Skeletal muscle tissue (tissue), 4 donors: ENCODE data around the gene MBNL1. TPM values are rescaled to one million over a fixed set of nuclear protein-coding genes. Genes with fewer than 3 reads are reported as not detected.
"Not testable (repeated sequence)": the region's sequence is repeated elsewhere in the genome, so short reads cannot be mapped to it uniquely, and the experiment has no call there.

ENCODE experiments used
- H3K27ac ChIP-seq: one replicate; pipeline ENCODE4 v1.7.0; 2013; ENCODE audit warnings: mild to moderate bottlenecking, low read depth, low read length, inconsistent platforms
- H3K27me3 ChIP-seq, 3 donors: one replicate each; pipeline ENCODE4 v1.7.0; 2013; ENCODE audit warnings: low read length in 3 of 3; ENCODE audit not compliant: control insufficient read depth in 3 of 3, insufficient read depth in 3 of 3
- H3K36me3 ChIP-seq, 3 donors: one replicate each; pipeline ENCODE4 v1.7.0; 2013; ENCODE audit warnings: low read length in 3 of 3; ENCODE audit not compliant: control insufficient read depth in 3 of 3, insufficient read depth in 3 of 3
- H3K4me1 ChIP-seq, 3 donors: one replicate each; pipeline ENCODE4 v1.7.0; 2013; ENCODE audit warnings: low read length in 3 of 3, mild to moderate bottlenecking in 3 of 3; ENCODE audit not compliant: control insufficient read depth in 3 of 3, insufficient read depth in 3 of 3
- H3K4me3 ChIP-seq, 3 donors: one replicate each; pipeline ENCODE4 v1.7.0; 2013; ENCODE audit warnings: low read length in 3 of 3
- H3K9ac ChIP-seq, 3 donors: one replicate each; pipeline ENCODE4 v1.7.0; 2013; ENCODE audit warnings: low read length in 3 of 3, mild to moderate bottlenecking in 3 of 3, moderate library complexity in 2 of 3, low read depth in 1 of 3
- H3K9me3 ChIP-seq, 3 donors: one replicate each; pipeline ENCODE4 v1.7.0; 2013; ENCODE audit warnings: low read length in 3 of 3; ENCODE audit not compliant: control insufficient read depth in 3 of 3
- total RNA-seq: library from RNA; depleted of rRNA; stranded (reverse); fragments of >200 nt; gene quantifications from one replicate; pipeline ENCODE4 v1.2.3, GENCODE V29; 2014
- donor health status: Osteomylitis.

The MBNL1 gene
- total RNA-seq, 1 donor from 2014 or later = 76.7 TPM

DNA sequence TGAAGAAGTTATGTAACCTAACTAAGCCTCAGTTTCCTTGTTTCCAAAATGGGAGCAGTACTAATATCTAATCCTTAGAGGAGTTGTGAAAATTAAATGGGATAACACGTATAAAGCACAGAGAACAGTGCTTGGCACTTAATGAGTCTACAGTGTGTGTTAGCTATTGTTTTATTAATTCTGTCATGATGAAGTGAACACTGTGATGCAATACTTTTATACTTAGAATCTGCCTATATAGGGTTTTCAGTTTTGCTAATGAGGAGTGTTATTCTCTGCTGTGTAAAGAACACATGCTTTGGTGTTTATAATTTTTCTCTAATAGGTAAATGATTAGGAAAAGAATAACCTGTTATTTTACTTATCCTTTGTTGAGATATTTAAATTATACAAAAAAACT lies 65.2 kb downstream of the MBNL1 start:
- Histone ChIP-seq H3K27ac (no peak overlapping the region), H3K36me3 (peaks cover 3 to 7% (median 5%) of the 10 kb centered on the region in 3 donors), H3K4me3 (no peak overlapping the region), H3K27me3 (no peaks in the 10 kb centered on the region), H3K9ac (no peak overlapping the region), H3K4me1 (peaks cover 37 to 54% (median 38%) of the 10 kb centered on the region in 3 donors), H3K9me3 (no peaks in the 10 kb centered on the region)

DNA sequence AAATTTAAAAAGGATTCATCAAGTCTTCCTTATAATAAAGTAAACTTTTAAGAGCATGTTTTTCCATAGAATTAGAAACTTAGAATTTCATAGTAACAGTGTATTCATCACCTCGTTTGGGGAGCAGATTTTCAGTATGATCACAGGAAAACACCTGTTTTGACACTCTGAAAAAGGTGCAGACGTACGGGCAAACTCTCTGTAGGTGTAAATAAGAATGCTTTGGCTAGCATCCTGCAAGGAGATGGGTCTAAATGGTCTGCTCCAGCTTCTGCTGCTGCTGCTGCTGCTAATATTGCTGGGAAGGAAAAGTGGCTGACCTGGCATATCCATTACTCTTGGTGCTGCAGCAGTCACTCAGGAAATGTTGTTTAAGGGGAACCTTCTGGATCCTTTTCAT lies 66.0 kb downstream of the MBNL1 start:
- Histone ChIP-seq H3K9ac (no peak overlapping the region), H3K36me3 (peaks cover 3 to 7% (median 5%) of the 10 kb centered on the region in 3 donors), H3K27ac (peak overlapping the region; percentile 14), H3K27me3 (no peaks in the 10 kb centered on the region), H3K4me3 (no peak overlapping the region), H3K4me1 (peaks cover 36 to 51% (median 38%) of the 10 kb centered on the region in 3 donors), H3K9me3 (no peaks in the 10 kb centered on the region)

GRCh38 chr3:152335273-152335672 lies 66.5 kb downstream of the MBNL1 start:
- Histone ChIP-seq H3K9me3 (no peaks in the 10 kb centered on the region), H3K27ac (peak overlapping the region; percentile 14), H3K27me3 (no peaks in the 10 kb centered on the region), H3K9ac (no peak overlapping the region), H3K36me3 (peaks cover 3 to 7% (median 7%) of the 10 kb centered on the region in 3 donors), H3K4me1 (peaks cover 34 to 51% (median 36%) of the 10 kb centered on the region in 3 donors), H3K4me3 (no peak overlapping the region)

DNA sequence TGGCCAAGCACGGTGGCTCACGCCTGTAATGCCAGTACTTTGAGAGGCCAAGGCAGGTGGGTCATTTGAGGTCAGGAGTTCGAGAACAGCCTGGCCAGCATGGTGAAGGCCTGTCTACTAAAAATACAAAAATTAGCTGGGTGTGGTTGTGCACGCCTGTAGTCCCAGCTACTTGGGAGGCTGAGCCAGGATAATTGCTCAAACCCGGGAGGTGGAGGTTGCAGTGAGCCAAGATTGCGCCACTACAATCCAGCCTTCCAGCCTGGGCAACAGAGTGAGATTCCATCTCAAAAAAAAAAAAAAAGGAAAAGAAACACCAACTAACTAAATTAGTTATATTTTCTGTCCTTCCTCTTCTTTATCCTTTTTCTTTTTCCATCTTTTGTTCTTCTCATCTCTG lies 68.6 kb downstream of the MBNL1 start:
- not testable (repeated sequence) for H3K9ac ChIP-seq, H3K4me3 ChIP-seq, H3K27me3 ChIP-seq, H3K27ac ChIP-seq, H3K9me3 ChIP-seq
- Histone ChIP-seq H3K36me3 (peaks cover 3 to 11% (median 7%) of the 10 kb centered on the region in 3 donors), H3K4me1 (peaks cover 29 to 48% (median 30%) of the 10 kb centered on the region in 3 donors)

DNA sequence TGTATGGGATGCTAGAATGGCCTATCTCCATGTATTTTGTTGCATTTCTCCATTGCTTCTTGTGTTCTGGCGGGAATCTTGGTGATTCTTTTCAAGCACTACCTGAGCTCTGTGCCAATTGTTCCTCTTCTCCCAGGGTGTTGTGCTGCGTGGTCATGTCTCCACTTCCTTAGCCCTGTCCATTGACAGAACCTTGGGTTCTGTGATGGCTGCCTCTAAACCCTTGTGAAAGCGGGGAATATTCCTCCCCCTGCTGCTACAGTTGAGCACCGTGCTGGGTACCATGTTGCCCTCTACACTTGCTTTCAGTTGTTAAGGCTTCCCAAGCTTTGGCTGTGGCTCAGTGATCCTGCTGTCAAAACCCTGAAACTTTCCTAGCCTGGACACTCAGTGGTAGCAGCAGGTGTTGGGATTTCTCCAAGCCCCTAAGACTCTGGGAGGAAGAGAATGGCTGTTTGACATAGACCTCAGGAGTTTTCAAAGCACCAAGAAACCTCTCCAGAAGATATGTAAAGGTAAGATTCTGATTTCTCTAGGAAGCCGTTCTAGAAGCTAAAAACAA lies 69.5 kb downstream of the MBNL1 start:
- Histone ChIP-seq H3K27ac (no peak overlapping the region), H3K27me3 (no peaks in the 10 kb centered on the region), H3K4me1 (peaks cover 26 to 49% (median 26%) of the 10 kb centered on the region in 3 donors), H3K9ac (no peak overlapping the region), H3K36me3 (peaks cover 3 to 14% (median 7%) of the 10 kb centered on the region in 3 donors), H3K9me3 (no peaks in the 10 kb centered on the region), H3K4me3 (peak overlapping the region in 1 of 3 donors; percentile 3)

- Histone ChIP-seq H3K4me3 (no peak overlapping the region), H3K27ac (no peak overlapping the region), H3K27me3 (no peaks in the 10 kb centered on the region), H3K9ac (no peak overlapping the region), H3K4me1 (peaks cover 19 to 46% (median 20%) of the 10 kb centered on the region in 3 donors), H3K9me3 (no peaks in the 10 kb centered on the region), H3K36me3 (peaks cover 3 to 16% (median 7%) of the 10 kb centered on the region in 3 donors)
Observed at GRCh38 chr3:152339881-152340505, 71.3 kb downstream of the MBNL1 start.

GRCh38 chr3:152345233-152345632 lies 76.5 kb downstream of the MBNL1 start:
- Histone ChIP-seq H3K4me3 (no peak overlapping the region), H3K4me1 (peaks cover 29 to 48% (median 36%) of the 10 kb centered on the region in 3 donors), H3K9ac (no peak overlapping the region), H3K9me3 (no peaks in the 10 kb centered on the region), H3K36me3 (peaks cover 0 to 9% (median 0%) of the 10 kb centered on the region in 3 donors), H3K27me3 (no peaks in the 10 kb centered on the region), H3K27ac (no peak overlapping the region)

DNA sequence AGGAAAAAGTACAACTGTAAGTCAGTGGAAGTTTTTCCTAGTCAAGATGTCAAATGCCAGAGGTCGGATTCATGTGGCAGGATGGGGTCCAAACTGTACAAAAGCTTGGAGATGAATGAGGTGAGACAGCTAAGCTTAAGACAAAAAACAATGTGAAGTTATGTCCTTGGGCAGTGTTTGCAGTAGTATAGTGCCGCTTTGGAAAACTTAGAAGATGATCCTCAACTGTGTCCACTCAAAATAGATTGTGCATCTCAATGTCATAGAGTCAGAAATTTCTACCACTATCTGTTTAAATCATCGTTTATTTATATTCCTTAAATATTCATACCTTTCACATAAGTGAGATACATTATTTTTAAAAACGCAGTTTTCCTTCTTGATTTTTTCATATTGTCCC lies 77.3 kb downstream of the MBNL1 start:
- peaks cover 29 to 50% (median 34%) of the 10 kb centered on the region in 3 donors for H3K4me1 ChIP-seq
- H3K27ac ChIP-seq = peak overlapping the region; percentile 59
- no peak overlapping the region for H3K9ac ChIP-seq

DNA sequence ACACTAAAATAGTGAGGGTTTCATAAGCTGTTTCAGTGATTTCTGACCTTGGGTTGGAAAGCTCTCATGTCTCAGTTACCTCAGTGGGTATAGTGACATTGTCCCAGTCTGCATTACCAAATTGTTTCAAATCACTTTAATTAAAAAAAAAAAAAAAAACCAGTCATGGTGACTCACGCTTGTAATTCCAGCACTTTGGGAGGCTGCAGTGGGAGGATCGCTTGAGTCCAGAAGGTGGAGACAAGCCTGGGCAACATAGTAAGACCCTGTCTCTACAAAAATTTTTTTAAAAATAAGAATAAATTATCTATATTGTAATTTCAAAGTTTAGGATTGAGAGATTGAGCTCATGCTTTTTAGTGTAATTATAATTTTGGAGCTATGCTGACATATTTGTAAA lies 78.0 kb downstream of the MBNL1 start:
- Histone ChIP-seq H3K36me3 (peaks cover 0 to 9% (median 0%) of the 10 kb centered on the region in 3 donors), H3K9ac (no peak overlapping the region), H3K4me3 (no peak overlapping the region), H3K9me3 (no peaks in the 10 kb centered on the region), H3K4me1 (peaks cover 25 to 50% (median 35%) of the 10 kb centered on the region in 3 donors), H3K27me3 (no peaks in the 10 kb centered on the region), H3K27ac (peak overlapping the region; percentile 59)

More for the DNA sequence above, 77.3 kb downstream of the MBNL1 start:
- peak overlapping the region in 1 of 3 donors; percentile 18 for H3K4me3 ChIP-seq
- no peaks in the 10 kb centered on the region for H3K27me3 ChIP-seq
- H3K9me3 ChIP-seq = no peaks in the 10 kb centered on the region
- peaks cover 0 to 9% (median 0%) of the 10 kb centered on the region in 3 donors for H3K36me3 ChIP-seq

GRCh38 chr3:152348436-152349177 lies 79.9 kb downstream of the MBNL1 start:
- H3K4me1 ChIP-seq = peaks cover 19 to 37% (median 37%) of the 10 kb centered on the region in 3 donors
- H3K36me3 ChIP-seq = no peaks in the 10 kb centered on the region
- H3K9ac ChIP-seq = peak overlapping the region in 2 of 3 donors; percentile 32 to 40
- no peaks in the 10 kb centered on the region for H3K27me3 ChIP-seq
- H3K9me3 ChIP-seq = no peaks in the 10 kb centered on the region
- peak overlapping the region; percentile 48 for H3K27ac ChIP-seq
- H3K4me3 ChIP-seq = peak overlapping the region in 1 of 3 donors; percentile 39
